Skin epidermis (tissue), 12 donors: ENCODE results near the gene PLA2G2D.
"Not testable (repeated sequence)": the region's sequence is repeated elsewhere in the genome, so short reads cannot be mapped to it uniquely, and the experiment has no call there.

Source experiments
- H3K27ac ChIP-seq, 21 experiments: fragments of 200-600 bp; sonication (generic) in 11 of 21; one replicate each; pipeline ENCODE4 v1.5.0; 2020; ENCODE audit warnings: mild to moderate bottlenecking in 3 of 21, inconsistent platforms in 2 of 21, moderate library complexity in 2 of 21
- H3K4me3 ChIP-seq, 7 experiments: fragments of 200-600 bp; sonication (generic) in 2 of 7; one replicate each; pipeline ENCODE4 v1.5.0; 2020; ENCODE audit warnings: inconsistent platforms in 2 of 7, mild to moderate bottlenecking in 2 of 7, moderate library complexity in 1 of 7

PLA2G2D gene

DNA sequence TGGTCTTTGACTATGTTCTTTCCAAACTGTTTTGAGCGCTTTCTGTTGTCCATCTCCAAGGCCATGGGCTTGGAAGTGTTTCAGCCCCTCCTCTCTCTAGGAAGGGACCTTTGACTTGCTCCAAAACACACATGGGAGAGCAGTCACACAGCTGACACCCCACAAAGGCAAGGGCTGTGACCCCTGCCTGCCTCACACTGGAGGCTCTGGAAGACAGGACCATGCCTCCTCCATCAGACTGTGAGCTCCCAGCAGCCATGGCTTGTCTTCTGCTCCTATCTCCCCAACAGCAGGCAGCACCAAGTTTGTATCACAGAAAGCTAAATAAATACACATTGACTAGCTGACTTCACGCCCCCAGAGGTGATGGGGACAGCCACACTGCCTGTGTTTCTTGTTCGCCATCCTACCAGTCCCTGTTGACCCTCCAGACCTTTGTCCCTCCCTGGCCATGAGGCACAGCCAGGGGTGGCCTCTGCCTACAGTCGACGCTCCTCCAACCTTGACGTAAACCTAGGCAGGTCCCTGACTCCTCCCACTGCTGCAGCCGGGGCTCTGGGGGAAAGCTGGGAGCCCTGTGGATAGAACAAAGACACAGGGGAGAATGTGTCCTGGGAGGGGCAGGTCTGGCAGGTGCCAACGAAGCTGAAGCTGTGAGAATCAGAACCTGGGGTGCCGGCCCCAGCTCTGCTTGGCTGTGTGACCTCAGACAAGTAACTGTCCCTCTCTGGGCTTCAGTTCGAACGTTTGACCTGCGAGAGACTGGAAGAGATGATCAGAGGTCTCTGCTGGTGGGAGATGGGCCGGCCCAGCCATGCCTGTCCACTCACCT is 24.6 kb upstream of the PLA2G2D start:
- H3K4me3 ChIP-seq: no peak overlapping the region
- H3K27ac ChIP-seq: no peak overlapping the region

DNA sequence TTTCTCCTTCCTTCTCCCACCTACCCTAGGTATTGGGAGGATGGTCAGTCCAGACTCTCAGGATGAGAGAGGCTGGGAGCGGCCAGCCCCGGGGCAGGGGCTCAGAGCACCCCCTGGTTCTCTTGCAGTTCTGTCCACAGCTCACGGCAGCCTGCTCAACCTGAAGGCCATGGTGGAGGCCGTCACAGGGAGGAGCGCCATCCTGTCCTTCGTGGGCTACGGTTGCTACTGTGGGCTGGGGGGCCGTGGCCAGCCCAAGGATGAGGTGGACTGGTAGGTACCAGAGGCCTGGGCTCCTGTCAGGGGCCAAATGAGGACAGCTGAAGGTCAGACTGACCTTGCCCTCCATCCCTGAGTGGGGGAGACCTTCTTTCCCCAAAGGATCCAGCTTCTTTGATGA is 24.0 kb upstream of the PLA2G2D start:
- no peak overlapping the region for H3K27ac ChIP-seq

DNA sequence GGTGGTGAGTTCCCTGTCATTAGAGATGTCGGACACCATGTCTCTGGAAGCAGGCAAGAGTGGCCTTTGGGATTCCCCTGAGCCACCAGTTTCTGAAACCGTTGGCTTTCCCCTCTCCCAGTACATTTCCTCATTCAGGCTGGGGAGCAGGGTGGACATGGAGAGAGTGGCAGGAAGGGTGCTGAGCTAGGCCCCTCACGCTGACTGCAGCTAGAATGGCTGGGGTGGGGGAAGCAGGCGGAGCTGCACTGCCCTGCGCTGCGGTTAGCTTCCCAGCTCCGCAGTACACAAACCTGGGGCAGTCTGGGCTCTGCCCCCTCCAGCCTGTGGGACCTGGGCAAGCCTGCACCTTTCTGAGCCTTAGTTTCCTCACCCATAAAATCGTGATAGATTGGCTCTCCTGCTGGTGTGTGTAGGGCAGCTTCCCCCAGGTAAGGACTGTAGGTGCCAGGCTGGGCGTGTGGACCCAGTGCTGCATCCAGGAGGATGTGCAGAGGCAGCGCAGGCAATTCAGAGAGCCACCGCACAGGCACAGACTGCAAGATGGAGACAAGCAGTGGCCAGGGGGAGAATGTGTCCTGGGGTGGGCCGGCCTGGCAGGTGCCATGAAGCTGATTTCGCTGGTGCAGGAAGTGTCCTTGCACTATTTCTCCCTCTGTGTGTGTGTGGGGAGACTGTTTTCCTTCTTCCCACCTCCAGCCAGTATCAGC is 22.8 kb upstream of the PLA2G2D start:
- no peak overlapping the region for H3K27ac ChIP-seq
- H3K4me3 ChIP-seq: no peak overlapping the region

More for the DNA sequence above, 24.0 kb upstream of the PLA2G2D start:
- H3K4me3 ChIP-seq: no peak overlapping the region

DNA sequence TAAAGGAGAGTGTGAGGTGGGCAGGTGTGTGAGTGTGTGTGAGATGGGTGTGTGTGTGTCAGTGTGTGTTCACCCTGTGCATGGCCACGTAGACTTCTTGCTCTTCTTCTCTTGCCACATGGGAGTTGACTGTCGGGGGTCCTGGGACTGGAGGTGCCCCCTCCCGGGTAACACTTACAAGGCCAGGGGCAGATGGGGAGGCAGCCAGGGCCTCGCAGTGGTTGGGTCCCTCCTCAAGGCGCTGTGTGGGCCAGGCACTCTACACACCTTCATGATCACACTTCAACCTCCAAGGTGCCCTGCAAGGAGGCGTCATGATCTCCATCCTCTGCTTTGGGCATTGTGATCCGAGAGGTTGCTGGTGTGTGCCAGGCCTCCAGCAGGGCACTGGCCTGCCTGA is 22.1 kb upstream of the PLA2G2D start:
- no peak overlapping the region for H3K27ac ChIP-seq
- H3K4me3 ChIP-seq: no peak overlapping the region

DNA sequence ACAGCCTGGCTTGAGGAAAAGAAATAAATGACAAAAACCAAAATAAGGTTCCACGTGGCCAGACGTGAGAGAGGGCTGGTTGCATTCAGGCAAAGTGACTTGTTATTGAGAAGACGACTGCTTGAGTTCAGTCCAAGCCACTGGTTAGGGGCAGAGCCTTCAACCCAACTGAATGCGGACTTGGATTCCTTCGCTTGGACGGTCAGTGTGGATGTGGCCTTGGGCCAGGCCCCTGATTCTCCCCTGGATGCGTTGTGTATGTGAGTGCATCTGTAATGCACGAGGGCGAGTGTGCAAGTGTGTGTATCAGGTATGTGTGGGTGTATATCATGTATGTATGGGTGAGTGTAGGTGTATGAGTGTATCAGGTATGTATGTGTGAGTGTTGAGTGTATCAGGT is 21.7 kb upstream of the PLA2G2D start:
- no peak overlapping the region for H3K27ac ChIP-seq
- no peak overlapping the region for H3K4me3 ChIP-seq

DNA sequence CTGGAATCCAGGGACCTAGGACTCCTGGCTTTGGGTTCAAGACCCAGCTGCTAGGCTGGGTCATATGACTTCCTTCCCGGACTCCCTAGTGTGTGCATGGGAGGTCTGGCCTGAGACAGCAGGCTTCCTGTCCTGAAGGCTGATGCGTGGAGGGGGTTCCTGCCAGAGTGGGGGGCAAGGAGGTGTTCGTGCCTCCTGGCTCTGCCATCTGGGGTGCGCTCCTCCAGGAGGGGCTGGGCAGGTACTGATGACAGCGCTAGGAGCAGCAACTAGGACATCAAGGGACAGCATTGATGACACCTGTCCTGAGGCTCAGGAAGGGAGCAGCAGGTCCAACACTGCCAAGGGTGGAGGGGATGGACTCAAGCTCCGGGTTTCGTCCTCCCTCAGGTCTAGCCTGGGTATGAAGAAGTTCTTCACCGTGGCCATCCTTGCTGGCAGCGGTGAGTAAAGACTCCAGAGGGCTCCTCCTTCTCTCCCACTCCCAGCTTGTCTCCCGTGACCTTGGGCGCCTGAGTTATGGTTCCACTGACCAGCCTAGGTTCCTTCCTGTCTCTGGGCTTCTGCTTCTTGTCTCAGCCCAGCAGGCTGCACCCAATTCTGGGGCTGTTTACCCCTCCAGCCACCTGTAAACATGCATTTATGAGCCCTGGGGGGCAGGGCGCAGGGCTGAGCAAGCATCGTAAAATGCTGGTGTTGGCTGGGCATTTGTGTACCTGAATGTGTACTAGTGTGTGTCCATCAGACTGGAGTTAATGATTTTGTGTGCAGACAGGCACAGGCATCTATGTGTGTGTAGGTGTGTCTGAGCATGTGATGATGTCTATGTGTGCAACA is 20.7 kb upstream of the PLA2G2D start:
- H3K4me3 ChIP-seq: no peak overlapping the region
- H3K27ac ChIP-seq: peak overlapping the region in 4 of 21 experiments; percentile 10 to 37 (median 24)

DNA sequence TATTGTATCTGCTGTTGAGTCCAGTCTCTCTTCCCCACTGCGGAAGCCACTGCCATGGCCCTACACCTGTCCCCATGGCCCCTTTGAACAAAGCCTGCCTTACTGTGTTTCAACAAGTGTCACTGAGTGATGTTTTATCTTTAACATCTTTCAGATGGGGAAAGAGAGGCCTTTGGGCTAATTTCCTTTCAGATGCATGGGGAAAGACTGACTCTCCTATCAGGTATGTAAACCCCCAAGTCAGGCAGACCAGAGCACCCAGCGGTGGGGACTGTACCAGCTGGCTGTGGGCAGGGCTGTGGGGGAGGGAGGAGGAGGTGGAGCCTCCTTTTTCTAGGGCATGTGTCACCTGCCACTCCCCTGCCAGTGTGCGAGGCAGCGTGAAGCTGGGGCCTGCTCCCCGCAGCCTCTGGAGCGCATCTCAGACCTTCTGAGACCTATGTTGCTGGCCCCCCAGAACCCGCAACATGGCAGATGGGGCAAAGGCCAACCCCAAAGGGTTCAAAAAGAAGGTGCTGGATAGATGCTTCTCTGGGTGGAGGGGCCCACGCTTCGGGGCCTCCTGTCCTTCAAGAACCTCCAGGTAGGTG is 19.7 kb upstream of the PLA2G2D start, which contains the start of gene PLA2G2F:
Gene PLA2G2F (plus strand): TSS at position 363 of the 590 bp plus-strand sequence. CDS start 105 bp downstream, at position 468.
- Histone ChIP-seq H3K27ac (peak within 1 kb of the TSS in 6 of 21 experiments; percentile 10 to 62 (median 36)), H3K4me3 (no peak within 1 kb of the TSS)

DNA sequence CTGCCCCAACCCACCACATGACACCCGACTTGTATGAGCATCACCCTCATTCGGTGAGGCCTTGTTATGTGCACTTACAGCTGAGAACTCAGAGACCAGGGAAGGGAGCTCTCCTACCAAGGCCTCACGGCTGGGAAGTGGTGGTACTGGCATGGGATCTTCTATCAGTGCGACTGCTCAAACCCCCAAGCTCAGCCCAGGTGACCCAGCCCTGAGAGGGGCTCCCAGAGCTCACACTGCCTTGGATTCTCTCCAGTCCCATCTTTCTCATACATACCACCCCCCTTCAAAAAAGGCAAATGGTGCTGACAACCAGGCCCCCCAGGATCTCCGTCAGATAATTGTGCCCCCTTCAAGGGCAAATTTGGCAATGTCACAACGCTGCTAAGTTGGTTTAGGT is 19.0 kb upstream of the PLA2G2D start:
- Histone ChIP-seq H3K4me3 (no peak overlapping the region), H3K27ac (peak overlapping the region in 4 of 21 experiments; percentile 31 to 62 (median 48))

DNA sequence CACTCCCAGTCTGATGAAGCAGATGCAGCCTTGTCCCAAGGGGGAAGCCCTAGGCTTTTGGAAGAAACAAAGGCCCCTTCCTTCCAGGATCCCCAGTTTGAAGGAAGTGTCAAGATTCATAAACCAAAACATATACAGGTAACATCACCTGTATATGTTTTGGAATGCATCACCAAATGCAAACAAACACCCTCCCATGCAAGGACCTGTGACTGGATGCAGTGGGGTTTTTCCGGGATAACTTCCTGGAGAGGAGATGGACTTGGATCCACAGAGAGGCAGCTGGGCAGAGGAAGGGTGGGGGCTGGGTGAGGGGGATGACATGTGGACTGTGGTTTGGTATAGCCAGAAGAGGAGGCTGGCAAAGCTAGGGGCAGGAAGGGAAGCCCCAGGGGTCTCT is 18.3 kb upstream of the PLA2G2D start:
- Histone ChIP-seq H3K4me3 (no peak overlapping the region), H3K27ac (peak overlapping the region in 8 of 21 experiments; percentile 3 to 62 (median 38))

DNA sequence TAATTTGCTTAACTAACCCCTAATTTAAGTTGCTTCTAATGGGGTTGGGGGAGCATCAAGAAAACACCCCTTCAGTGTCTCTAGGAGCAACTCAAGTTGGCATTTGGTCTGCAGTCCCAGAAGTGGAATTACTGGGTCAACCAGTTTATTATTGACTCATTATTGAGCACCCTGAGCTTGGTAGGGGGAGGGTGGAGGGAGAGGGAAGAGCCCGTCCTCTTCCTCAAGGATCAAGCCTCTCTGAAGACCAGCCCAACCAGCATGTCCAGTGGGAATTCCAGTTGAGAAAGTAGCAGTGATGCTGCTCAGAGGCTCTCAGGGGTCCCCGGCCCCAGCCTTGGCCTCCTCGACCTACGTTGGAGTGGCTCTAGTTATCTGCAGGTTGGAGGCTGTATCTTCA is 17.7 kb upstream of the PLA2G2D start:
- no peak overlapping the region for H3K4me3 ChIP-seq
- peak overlapping the region in 8 of 21 experiments; percentile 3 to 62 (median 38) for H3K27ac ChIP-seq

DNA sequence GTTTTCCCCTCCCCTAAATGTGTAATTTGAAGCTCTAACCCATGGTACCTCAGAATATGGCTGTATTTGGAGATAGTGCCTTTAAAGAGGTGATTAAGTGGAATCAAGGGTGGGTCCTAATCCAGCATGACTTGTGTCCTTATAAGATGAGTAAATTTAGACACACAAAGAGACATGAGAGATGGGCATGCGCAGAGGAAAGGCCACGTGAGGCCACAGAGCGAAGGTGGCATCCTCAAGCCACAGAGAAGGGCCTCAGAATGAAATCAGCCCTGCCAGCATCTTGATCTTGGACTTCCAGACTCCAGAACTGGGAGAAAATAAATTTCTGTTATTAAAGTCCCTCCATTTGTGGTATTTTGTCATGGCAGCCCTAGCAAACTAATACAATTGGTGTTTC is 16.9 kb upstream of the PLA2G2D start:
- no peak overlapping the region for H3K4me3 ChIP-seq

DNA sequence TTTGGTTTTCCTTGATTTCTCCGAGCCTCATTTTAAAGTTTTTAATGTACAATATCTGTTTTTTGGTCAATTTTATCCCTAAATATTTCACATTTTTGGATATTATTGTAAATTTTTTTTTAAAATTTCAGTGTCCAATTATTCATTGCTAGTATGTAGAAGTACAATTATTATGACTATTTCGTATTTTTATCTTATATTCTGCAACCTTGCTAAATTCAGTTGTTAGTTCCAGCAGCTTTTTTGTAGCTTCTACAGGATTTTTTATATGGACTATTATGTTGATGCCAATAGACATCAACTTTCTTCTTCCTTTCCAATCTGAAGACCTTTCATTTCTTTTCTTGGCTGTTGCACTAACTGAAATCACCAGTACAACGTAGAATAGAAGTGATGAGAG is 15.7 kb upstream of the PLA2G2D start:
- Histone ChIP-seq H3K4me3 (no peak overlapping the region), H3K27ac (no peak overlapping the region)

More for the DNA sequence above, 16.9 kb upstream of the PLA2G2D start:
- peak overlapping the region in 1 of 21 experiments; percentile 48 for H3K27ac ChIP-seq

DNA sequence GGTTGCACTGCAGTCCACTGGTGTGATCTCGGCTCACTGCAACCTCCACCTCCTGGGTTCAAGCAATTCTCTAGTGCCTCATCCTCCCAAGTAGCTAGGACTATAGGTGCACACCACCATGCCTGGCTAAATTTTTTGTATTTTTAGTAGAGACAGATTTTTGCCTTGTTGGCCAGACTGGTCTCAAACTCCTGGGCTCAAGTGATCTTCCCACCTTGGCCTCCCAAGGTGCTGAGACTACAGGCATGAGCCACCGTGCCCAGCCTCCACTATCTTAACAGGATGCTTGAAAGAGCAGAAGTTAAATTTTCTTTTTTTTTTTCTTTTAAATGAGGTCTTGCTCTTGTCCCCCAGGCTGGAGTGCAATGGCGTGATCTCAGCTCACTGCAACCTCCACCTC is 11.2 kb upstream of the PLA2G2D start:
- not testable (repeated sequence) for H3K27ac ChIP-seq, H3K4me3 ChIP-seq

DNA sequence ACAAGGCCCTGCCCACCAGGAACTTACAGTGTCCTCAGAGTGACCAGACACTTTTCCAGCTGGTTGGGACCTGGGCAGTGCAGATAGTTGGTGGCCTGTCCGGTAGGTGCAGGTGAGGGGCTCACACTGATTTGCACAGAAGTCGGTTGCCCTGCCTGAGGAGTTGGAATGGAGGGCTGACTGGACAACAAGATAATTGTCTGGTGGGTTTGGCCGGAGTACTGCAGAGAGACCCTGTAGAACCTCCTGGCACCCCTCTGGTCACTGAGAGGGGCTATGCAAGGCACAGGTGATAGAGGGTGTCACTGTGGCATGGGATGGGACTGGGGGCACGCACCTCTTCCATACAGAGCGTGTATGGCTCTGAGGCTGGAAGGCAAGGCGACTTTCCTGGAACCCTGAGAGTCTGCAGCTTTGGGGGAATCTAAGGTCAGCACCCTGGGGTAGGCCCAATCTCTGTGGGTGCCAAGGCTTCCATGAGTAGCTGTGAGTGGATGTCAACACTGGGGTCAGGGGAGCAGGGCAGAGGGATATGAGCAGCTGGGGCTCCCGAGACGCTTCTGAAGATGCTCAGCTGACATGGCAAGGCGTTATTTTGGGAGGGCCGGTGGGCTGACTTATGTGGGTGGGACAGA is 7.6 kb upstream of the PLA2G2D start:
- Histone ChIP-seq H3K4me3 (no peak overlapping the region), H3K27ac (peak overlapping the region in 2 of 21 experiments; percentile 29 to 61)

DNA sequence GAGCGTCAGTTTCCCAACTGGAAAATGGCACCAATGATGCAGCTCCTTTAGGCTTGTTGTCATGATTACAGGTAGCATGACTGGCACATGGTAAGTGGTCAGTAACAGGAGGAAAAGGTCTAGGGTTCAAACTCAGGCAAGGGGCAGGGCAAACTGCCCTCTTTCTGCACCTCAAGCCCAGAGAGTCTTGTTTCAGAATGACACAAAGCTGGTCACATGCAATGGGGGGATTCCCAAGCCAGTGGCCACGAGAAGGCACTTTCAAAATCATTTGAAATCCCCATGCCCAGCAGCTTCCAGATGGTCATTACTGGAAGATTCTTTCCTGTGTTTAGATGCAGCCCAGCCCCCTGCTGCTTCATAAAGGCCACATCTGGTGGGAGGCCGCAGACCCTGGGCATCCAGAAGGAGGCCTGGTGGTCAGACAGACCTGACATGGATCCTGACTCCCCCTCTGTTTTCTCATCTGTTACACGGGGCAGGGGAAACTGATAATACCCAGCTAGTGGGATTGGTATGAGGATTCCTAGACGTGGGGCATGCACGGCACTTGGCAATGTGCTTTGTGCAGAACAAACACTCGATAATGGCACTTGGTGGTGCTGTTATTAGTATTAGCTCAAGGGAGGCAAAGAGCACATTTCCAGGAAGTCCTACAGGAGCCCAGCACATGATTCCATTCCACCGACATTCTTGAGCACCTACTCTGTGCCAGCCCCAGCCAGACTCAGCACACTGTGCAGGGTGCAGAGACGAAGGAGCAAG is 6.9 kb upstream of the PLA2G2D start:
- Histone ChIP-seq H3K27ac (peak overlapping the region in 5 of 21 experiments; percentile 39 to 91 (median 84)), H3K4me3 (no peak overlapping the region)

DNA sequence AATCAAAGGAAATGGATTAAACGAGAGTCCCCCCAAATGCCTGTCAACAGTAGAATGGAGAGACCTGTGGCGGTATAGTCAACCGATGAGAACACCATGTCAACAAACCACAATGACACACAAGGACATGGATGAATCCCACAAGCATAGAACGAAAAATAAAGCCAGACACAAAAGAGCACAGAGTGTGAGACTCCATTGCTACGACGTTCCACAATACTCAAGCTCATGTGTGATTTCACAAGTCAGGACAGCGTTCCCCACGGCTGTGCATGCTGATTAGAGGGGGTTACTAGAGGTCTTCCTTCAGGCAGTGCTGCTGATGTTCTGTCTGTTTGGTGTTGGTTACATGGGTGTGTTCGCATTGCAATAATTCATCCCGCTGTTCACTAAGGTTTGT is 5.8 kb upstream of the PLA2G2D start:
- Histone ChIP-seq H3K4me3 (no peak overlapping the region), H3K27ac (peak overlapping the region in 19 of 21 experiments; percentile 22 to 91 (median 77))

DNA sequence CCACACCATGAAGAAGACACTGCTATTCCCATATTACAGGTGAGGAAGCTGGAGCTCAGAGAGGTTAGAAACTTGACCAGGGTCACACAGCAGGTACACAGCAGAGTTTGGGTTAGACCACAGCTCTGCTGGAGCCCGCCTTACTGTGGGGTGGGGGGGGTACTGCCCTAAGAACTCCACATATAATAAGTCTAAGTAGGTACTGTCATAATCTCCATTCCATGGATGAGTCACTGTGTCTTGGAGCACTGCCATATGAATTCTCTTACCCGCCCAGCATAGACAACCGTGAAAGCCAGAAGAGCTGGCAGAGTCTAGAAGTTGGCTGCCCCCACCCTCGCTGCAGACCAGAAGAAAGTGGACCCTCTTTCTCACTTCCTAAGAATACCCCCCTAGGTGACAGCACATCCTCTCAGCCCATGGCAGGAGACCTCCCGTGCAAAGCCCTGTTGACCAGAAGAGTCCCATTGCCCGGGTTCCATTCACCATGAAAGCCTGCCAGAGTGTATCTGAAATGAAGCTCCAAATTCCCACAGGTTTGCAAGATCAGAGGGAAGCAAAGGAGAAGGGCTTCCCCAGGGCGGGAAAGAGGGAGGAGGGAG is 5.2 kb upstream of the PLA2G2D start:
- no peak overlapping the region for H3K4me3 ChIP-seq
- peak overlapping the region in 20 of 21 experiments; percentile 6 to 91 (median 76) for H3K27ac ChIP-seq
